CD4-positive, alpha-beta T cell treated with Interleukin-17A for 1 hour (primary cell): ENCODE data around the gene DNAJB13.
"Not testable (repeated sequence)": the region's sequence is repeated elsewhere in the genome, so short reads cannot be mapped to it uniquely, and the experiment has no call there.

Experiments
- DNase-seq: peaks from one replicate; pipeline ENCODE4 v3.0.0-alpha.2; 2020

DNAJB13 gene

GRCh38 chr11:73950869-73951710 lies at the start of gene DNAJB13:
Gene DNAJB13, plus strand, starts transcription at chr11:73951026. Its CDS starts 44 bp downstream, at chr11:73951070.
- DNase-seq = no peak

GRCh38 chr11:73902303-73902702 lies 48.5 kb upstream of the DNAJB13 start:
- DNase-seq = no peak

- peak; percentile 0 for DNase-seq
Measured at GRCh38 chr11:73907191-73907590, 43.6 kb upstream of the DNAJB13 start.

- no peak for DNase-seq
Measured at GRCh38 chr11:73912026-73912425, 38.8 kb upstream of the DNAJB13 start.

GRCh38 chr11:73913472-73913871 lies 37.4 kb upstream of the DNAJB13 start:
- DNase-seq = no peak

- no peak for DNase-seq
Measured at GRCh38 chr11:73914284-73914683, 36.5 kb upstream of the DNAJB13 start.

GRCh38 chr11:73916435-73916834 lies 34.4 kb upstream of the DNAJB13 start:
- no peak for DNase-seq

GRCh38 chr11:73921180-73921579 lies 29.6 kb upstream of the DNAJB13 start:
- no peak for DNase-seq

- no peak for DNase-seq
Measured at GRCh38 chr11:73929388-73929787, 21.4 kb upstream of the DNAJB13 start.

- peak; percentile 29 for DNase-seq
Measured at GRCh38 chr11:73931039-73931645, 19.7 kb upstream of the DNAJB13 start.

GRCh38 chr11:73931951-73932350 lies 18.9 kb upstream of the DNAJB13 start:
- no peak for DNase-seq

- DNase-seq = no peak
Measured at GRCh38 chr11:73932781-73933180, 18.0 kb upstream of the DNAJB13 start.

GRCh38 chr11:73936047-73936446 lies 14.8 kb upstream of the DNAJB13 start:
- DNase-seq = not testable (repeated sequence)

- DNase-seq = no peak
Measured at GRCh38 chr11:73939096-73939495, 11.7 kb upstream of the DNAJB13 start.

GRCh38 chr11:73940801-73941570 lies 9.8 kb upstream of the DNAJB13 start:
- no peak for DNase-seq

- no peak for DNase-seq
Measured at GRCh38 chr11:73942010-73942409, 8.8 kb upstream of the DNAJB13 start.

- DNase-seq = no peak
Measured at GRCh38 chr11:73944085-73944484, 6.7 kb upstream of the DNAJB13 start.

GRCh38 chr11:73944901-73945300 lies 5.9 kb upstream of the DNAJB13 start:
- DNase-seq = no peak

GRCh38 chr11:73945396-73945795 lies 5.4 kb upstream of the DNAJB13 start:
- no peak for DNase-seq

- DNase-seq = no peak
Measured at GRCh38 chr11:73946798-73947458, 3.9 kb upstream of the DNAJB13 start.

GRCh38 chr11:73949246-73949645 lies 1.6 kb upstream of the DNAJB13 start:
- DNase-seq = no peak

- DNase-seq = no peak
Measured at GRCh38 chr11:73949912-73950311, 914 bp upstream of the DNAJB13 start.

- DNase-seq = no peak
Measured at GRCh38 chr11:73951797-73952196, 971 bp downstream of the DNAJB13 start.
